Breast epithelium (tissue), 3 donors: ENCODE data around the gene CD72.

Experiments
- CTCF ChIP-seq, 3 donors: fragments of 450-650 bp; IDR thresholded peaks; one replicate each; pipeline ENCODE4 v1.5.1; 2016 to 2017; ENCODE audit warnings: antibody characterized with exemption in 3 of 3, mild to moderate bottlenecking in 3 of 3, moderate library complexity in 3 of 3
- POLR2A ChIP-seq: fragments of 450-650 bp; IDR thresholded peaks from one replicate; pipeline ENCODE4 v1.6.1; 2016; ENCODE audit warnings: antibody characterized with exemption, mild to moderate bottlenecking, moderate library complexity
- POLR2AphosphoS5 ChIP-seq, 3 donors: sonication (generic); formaldehyde crosslinking; IDR thresholded peaks; one replicate each; pipeline ENCODE4 v1.6.1; 2017; ENCODE audit warnings: antibody characterized with exemption in 3 of 3

GRCh38 chr9:35659340-35659739, 41.1 kb upstream of the CD72 start:
- TF ChIP-seq CTCF (IDR thresholded peaks at IDR 0.05), result no peak
- TF ChIP-seq POLR2A, result no peak
- no peak for TF ChIP-seq POLR2AphosphoS5 (IDR thresholded peaks at IDR 0.05)
